Measurements from ENCODE around the gene OPCML. TPM values are rescaled to one million over a fixed set of nuclear protein-coding genes. Genes with fewer than 3 reads are reported as not detected.

Gene OPCML
- total RNA-seq, 1 donor from 2014 or later = 0.12 TPM

DNA sequence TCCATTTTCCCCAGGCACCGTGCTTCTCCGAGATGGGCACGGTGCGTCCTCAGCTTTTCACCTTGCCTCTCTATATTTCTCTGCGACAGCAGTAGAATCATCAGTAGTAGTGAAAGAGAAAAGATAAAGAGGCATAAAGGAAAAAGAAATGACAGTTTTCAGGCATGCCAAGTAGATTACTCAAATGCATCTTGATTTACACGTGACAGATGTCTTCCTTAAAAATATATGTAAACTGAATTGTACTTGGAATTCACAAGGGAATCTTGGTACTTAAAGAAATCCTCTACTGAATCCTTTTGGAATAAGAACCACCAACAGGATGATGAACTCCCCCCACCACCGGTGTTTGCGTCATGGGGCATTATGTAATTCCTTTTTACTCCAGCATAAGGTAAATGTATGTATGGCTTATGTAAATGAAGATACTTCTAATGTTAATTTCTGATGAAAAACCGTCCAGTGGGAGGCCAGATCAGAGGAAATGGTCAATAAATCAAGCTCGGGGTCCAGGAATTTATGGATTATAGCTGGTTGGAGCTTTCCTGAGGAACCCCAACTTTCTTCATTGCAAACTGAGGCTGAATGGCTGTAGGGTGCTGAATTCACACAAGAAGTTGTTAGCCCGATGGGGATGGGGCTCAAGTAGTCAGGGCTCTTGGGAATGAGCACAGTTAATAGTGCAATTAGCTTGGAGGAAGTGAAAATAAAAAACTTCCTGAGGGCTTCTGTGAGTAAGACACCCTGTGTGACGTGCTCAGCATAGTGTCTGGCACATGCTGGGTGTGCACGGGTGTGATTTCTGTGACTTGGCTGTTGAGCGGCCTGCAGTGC, 630.4 kb downstream of the OPCML start:
- ATAC-seq (no peak), DNase-seq (no peak)
- no peak overlapping the region for H3K27ac ChIP-seq
- TF ChIP-seq, protein P1, sequence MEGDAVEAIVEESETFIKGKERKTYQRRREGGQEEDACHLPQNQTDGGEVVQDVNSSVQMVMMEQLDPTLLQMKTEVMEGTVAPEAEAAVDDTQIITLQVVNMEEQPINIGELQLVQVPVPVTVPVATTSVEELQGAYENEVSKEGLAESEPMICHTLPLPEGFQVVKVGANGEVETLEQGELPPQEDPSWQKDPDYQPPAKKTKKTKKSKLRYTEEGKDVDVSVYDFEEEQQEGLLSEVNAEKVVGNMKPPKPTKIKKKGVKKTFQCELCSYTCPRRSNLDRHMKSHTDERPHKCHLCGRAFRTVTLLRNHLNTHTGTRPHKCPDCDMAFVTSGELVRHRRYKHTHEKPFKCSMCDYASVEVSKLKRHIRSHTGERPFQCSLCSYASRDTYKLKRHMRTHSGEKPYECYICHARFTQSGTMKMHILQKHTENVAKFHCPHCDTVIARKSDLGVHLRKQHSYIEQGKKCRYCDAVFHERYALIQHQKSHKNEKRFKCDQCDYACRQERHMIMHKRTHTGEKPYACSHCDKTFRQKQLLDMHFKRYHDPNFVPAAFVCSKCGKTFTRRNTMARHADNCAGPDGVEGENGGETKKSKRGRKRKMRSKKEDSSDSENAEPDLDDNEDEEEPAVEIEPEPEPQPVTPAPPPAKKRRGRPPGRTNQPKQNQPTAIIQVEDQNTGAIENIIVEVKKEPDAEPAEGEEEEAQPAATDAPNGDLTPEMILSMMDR (IDR thresholded peaks at IDR 0.05) = no peak
- no peaks in the 10 kb centered on the region for H3K4me1 ChIP-seq
- no peaks in the 10 kb centered on the region for H3K27me3 ChIP-seq (ENCODE audit: low read depth)
- no peaks in the 10 kb centered on the region for H3K9me3 ChIP-seq
- H3K4me3 ChIP-seq = no peak overlapping the region
- intact Hi-C loops (cut with DNase I) = no loop called here
- H3K36me3 ChIP-seq = no peaks in the 10 kb centered on the region

DNA sequence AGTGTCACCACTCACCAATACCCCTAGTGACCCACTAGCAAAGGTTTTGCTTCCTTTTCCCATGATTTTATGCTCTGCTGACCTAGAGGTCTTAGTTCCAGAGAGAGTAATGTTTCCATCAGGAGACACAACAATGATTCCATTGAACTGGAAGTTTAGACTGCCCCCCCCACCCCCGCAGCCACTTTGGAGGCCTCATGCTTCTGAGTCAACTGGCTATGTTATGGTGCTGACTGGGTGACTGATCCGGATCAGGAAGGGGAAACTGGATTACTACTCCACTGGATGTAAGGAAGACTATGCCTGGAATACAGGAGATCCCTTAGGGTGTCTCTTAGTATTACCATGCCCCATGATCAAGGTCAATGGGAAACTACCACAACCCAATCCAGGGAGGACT, 633.6 kb downstream of the OPCML start:
- TF ChIP-seq, protein P1 (IDR thresholded peaks at IDR 0.05) = no peak
- Histone ChIP-seq H3K27ac (no peak overlapping the region), H3K36me3 (no peaks in the 10 kb centered on the region), H3K4me3 (no peak overlapping the region), H3K4me1 (no peaks in the 10 kb centered on the region), H3K9me3 (no peaks in the 10 kb centered on the region), H3K27me3 (ENCODE audit: low read depth) (no peaks in the 10 kb centered on the region)
- ATAC-seq (no peak), DNase-seq (no peak)
- intact Hi-C loops (cut with DNase I) = no loop called here

DNA sequence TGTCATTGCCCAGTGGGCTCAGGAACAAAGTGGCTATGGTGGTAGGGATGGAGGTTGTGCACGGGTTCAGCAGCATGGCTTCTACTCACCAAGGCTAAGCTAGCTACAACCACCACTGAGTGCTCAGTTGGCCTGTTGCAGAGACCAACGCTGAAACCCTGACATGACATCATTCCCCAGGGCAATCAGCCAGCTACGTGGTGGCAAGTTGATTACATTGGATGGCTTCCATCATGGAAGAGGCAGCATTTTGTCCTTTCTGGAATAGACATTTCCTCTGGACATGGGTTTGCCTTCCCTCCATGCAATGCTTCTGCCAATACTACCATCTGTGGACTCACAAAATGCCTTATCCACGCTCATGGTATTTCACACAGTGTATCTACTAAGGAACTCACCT, 634.3 kb downstream of the OPCML start:
- no peak for DNase-seq
- no peaks in the 10 kb centered on the region for H3K9me3 ChIP-seq
- no peak for ATAC-seq
- no peaks in the 10 kb centered on the region for H3K36me3 ChIP-seq
- H3K27me3 ChIP-seq (ENCODE audit: low read depth) = no peaks in the 10 kb centered on the region
- no peak overlapping the region for H3K27ac ChIP-seq
- no peaks in the 10 kb centered on the region for H3K4me1 ChIP-seq
- H3K4me3 ChIP-seq = no peak overlapping the region
- TF ChIP-seq, protein P1 (IDR thresholded peaks at IDR 0.05) = no peak
- intact Hi-C loops (cut with DNase I) = no loop called here

DNA sequence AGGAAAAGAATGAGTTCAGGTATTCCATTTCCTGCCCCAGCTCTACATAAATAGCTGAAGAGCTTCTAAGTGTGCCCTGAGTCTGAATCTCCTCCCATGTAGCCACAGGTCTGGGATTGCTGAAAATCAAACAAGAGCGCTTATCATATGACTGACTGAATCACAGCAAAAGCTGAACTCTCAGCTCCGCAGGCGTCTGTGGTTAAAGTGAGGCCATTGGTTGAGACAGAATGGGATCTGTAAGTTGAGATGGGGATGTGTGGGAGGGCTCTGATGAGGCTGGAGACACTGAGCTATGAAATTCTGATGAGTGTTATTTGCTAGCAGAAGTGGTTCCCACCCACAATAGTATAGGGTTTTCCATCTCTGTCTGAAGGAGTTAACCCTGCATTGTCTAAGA, 637.0 kb downstream of the OPCML start:
- H3K9me3 ChIP-seq = no peaks in the 10 kb centered on the region
- no peaks in the 10 kb centered on the region for H3K4me1 ChIP-seq
- ATAC-seq = no peak
- DNase-seq = no peak
- no peaks in the 10 kb centered on the region for H3K27me3 ChIP-seq (ENCODE audit: low read depth)
- H3K4me3 ChIP-seq = no peak overlapping the region
- TF ChIP-seq, protein P1 (IDR thresholded peaks at IDR 0.05) = no peak
- no peak overlapping the region for H3K27ac ChIP-seq
- intact Hi-C loops (cut with DNase I) = no loop called here
- no peaks in the 10 kb centered on the region for H3K36me3 ChIP-seq

DNA sequence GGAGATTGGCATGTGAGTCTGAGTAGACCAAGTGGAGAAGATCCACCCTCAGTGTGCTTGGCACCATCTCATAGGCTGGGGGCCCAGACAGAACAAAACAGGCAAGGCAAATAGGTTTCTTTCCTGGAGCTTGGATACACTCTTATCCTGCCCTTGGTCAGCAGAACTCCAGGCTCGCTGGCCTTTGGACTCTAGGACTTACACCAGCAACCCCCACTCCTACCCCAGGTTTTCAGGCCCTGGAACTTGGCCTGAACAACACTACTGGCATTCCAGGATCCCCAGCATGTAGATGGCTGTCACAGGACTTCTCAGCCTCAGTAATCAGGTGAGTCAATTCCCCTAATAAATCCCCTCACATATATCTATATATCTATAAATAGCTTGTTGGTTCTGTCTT, 637.7 kb downstream of the OPCML start:
- Histone ChIP-seq H3K27me3 (ENCODE audit: low read depth) (no peaks in the 10 kb centered on the region), H3K27ac (no peak overlapping the region), H3K4me1 (no peaks in the 10 kb centered on the region), H3K36me3 (no peaks in the 10 kb centered on the region), H3K4me3 (no peak overlapping the region), H3K9me3 (no peaks in the 10 kb centered on the region)
- TF ChIP-seq, protein P1 (IDR thresholded peaks at IDR 0.05) = no peak
- DNase-seq (no peak), ATAC-seq (no peak)
- intact Hi-C loops (cut with DNase I) = no loop called here

All from lower lobe of right lung (tissue), 2 donors.